HG03039 (cell line): ENCODE results near the gene NDUFV2.

ENCODE experiments used
- ATAC-seq: cut with Tn5 transposase; IDR thresholded peaks from one replicate; pipeline ENCODE4 v1.9.1; 2021; ENCODE audit warnings: mild to moderate bottlenecking, moderate library complexity; ENCODE audit not compliant: unreplicated experiment

Gene NDUFV2

GRCh38 chr18:9115984-9116383 lies 13.5 kb downstream of the NDUFV2 start:
- ATAC-seq: no peak

- no peak for ATAC-seq
These were observed 15.7 kb downstream of the NDUFV2 start for GRCh38 chr18:9117980-9118841.

GRCh38 chr18:9120796-9121195 lies 18.3 kb downstream of the NDUFV2 start:
- no peak for ATAC-seq

GRCh38 chr18:9123520-9123919 lies 21.0 kb downstream of the NDUFV2 start:
- ATAC-seq: no peak

GRCh38 chr18:9124824-9125223 lies 22.3 kb downstream of the NDUFV2 start:
- no peak for ATAC-seq

GRCh38 chr18:9126337-9126736 lies 23.8 kb downstream of the NDUFV2 start:
- no peak for ATAC-seq

- no peak for ATAC-seq
These were observed 27.7 kb downstream of the NDUFV2 start for GRCh38 chr18:9130195-9130594.

- no peak for ATAC-seq
These were observed 28.3 kb downstream of the NDUFV2 start for GRCh38 chr18:9130806-9131205.

GRCh38 chr18:9132628-9133027 lies 30.1 kb downstream of the NDUFV2 start:
- ATAC-seq: no peak

GRCh38 chr18:9133225-9133624 lies 30.7 kb downstream of the NDUFV2 start:
- no peak for ATAC-seq

GRCh38 chr18:9135081-9135911 lies 32.8 kb downstream of the NDUFV2 start:
- ATAC-seq: no peak

GRCh38 chr18:9135912-9136314 lies 33.4 kb downstream of the NDUFV2 start:
- peak; percentile 13 for ATAC-seq

- ATAC-seq: peak; percentile 68
These were observed 34.0 kb downstream of the NDUFV2 start, which contains the start of gene ANKRD12 for GRCh38 chr18:9136315-9137155. TSS of gene ANKRD12 (plus strand) at chr18:9136781. CDS start at chr18:9182433, 45,652 bp downstream.

GRCh38 chr18:9137168-9138066 lies 34.9 kb downstream of the NDUFV2 start:
- ATAC-seq: peak; percentile 38

- no peak for ATAC-seq
These were observed 37.0 kb downstream of the NDUFV2 start for GRCh38 chr18:9139400-9140039.

GRCh38 chr18:9140381-9140780 lies 37.9 kb downstream of the NDUFV2 start:
- no peak for ATAC-seq

GRCh38 chr18:9140984-9141383 lies 38.5 kb downstream of the NDUFV2 start:
- no peak for ATAC-seq

- ATAC-seq: no peak
These were observed 43.7 kb downstream of the NDUFV2 start for GRCh38 chr18:9146224-9146623.

GRCh38 chr18:9147440-9148202 lies 45.1 kb downstream of the NDUFV2 start:
- peak; percentile 39 for ATAC-seq
